BLaER1 treated with 17β-estradiol and CSF1 and Interleukin-3, amounts not matched to agents 10 nM and 100 nM (cell line): ENCODE measurements around the gene PIGW.
"Not testable (repeated sequence)": the region's sequence is repeated elsewhere in the genome, so short reads cannot be mapped to it uniquely, and the experiment has no call there.

Experiments
- H3K27ac ChIP-seq, 11 experiments: shearing (Covaris generic); formaldehyde crosslinking; 2 replicates each; pipeline ENCODE4 v1.8.1; 2022
- H3K27me3 ChIP-seq, 11 experiments: shearing (Covaris generic); formaldehyde crosslinking; 2 replicates each; pipeline ENCODE4 v1.8.1; 2022
- H3K36me3 ChIP-seq, 11 experiments: shearing (Covaris generic); formaldehyde crosslinking; 2 replicates each; pipeline ENCODE4 v1.8.1; 2022
- H3K4me1 ChIP-seq, 10 experiments: shearing (Covaris generic); formaldehyde crosslinking; 2 replicates each; pipeline ENCODE4 v1.8.1; 2022
- H3K4me2 ChIP-seq, 11 experiments: shearing (Covaris generic); formaldehyde crosslinking; 2 replicates each; pipeline ENCODE4 v1.8.1; 2022
- H3K4me3 ChIP-seq, 10 experiments: shearing (Covaris generic); formaldehyde crosslinking; 2 replicates each; pipeline ENCODE4 v1.8.1; 2022
- H3K9ac ChIP-seq, 11 experiments: shearing (Covaris generic); formaldehyde crosslinking; 2 replicates each; pipeline ENCODE4 v1.8.1; 2022
- H3K9me3 ChIP-seq, 11 experiments: shearing (Covaris generic); formaldehyde crosslinking; replicated peaks in 1 of 11; 2 replicates each; pipeline ENCODE4 v1.8.1; 2022
- H4K20me1 ChIP-seq, 11 experiments: shearing (Covaris generic); formaldehyde crosslinking; 2 replicates each; pipeline ENCODE4 v1.8.1; 2022
- Cebpa-rat ChIP-seq, 11 experiments: shearing (Covaris generic); IDR thresholded peaks; 2 replicates each; pipeline ENCODE4 v1.8.1; 2022

The PIGW gene

GRCh38 chr17:36505171-36505570, 29.6 kb upstream of the PIGW start:
- Histone ChIP-seq H3K4me3 (no peak overlapping the region), H3K9ac (no peak overlapping the region), H3K4me2 (no peak overlapping the region), H3K9me3 (no peaks in the 10 kb centered on the region), H3K36me3 (peaks cover 83 to 100% (median 99%) of the 10 kb centered on the region in 11 experiments), H3K27ac (no peak overlapping the region), H3K4me1 (no peaks in the 10 kb centered on the region), H4K20me1 (peaks cover 0 to 50% (median 0%) of the 10 kb centered on the region in 11 experiments; a peak in 7 of 22 replicates), H3K27me3 (no peaks in the 10 kb centered on the region)
- TF ChIP-seq Cebpa-rat (IDR thresholded peaks at IDR 0.05): no peak

- H3K27me3 ChIP-seq: no peaks in the 10 kb centered on the region
- TF ChIP-seq Cebpa-rat (IDR thresholded peaks at IDR 0.05): no peak
- no peak overlapping the region for H3K4me3 ChIP-seq
- H3K27ac ChIP-seq: no peak overlapping the region
- H3K4me2 ChIP-seq: no peak overlapping the region
- no peaks in the 10 kb centered on the region for H3K9me3 ChIP-seq
- H3K36me3 ChIP-seq: peaks cover 82 to 100% (median 99%) of the 10 kb centered on the region in 11 experiments
- no peaks in the 10 kb centered on the region for H3K4me1 ChIP-seq
- H4K20me1 ChIP-seq: peaks cover 0 to 50% (median 0%) of the 10 kb centered on the region in 11 experiments; a peak in 6 of 22 replicates
- no peak overlapping the region for H3K9ac ChIP-seq
Measured at GRCh38 chr17:36506249-36506826, 28.4 kb upstream of the PIGW start.

DNA sequence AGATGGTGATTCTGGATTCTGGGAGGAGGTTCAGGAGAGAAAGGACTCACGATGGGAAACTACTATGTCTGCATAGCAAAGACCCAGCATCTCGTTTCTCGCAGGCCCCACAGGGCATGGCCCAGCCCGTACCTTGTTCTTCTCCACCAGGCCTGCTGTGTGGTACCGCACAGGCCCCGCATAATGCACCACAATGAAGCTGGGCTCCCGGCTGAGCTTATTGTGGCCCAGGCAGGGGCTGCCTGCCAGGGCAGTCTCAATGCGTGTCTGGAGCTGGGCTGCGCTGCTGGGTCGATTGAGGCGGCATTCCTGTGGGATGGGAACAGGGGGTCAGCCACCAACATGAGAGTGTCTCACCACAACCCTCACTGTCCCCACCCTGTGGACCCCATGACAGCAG, 28.0 kb upstream of the PIGW start:
- Histone ChIP-seq H3K27me3 (no peaks in the 10 kb centered on the region), H3K4me1 (no peaks in the 10 kb centered on the region), H3K36me3 (peaks cover 86 to 100% (median 99%) of the 10 kb centered on the region in 11 experiments), H4K20me1 (peaks cover 0 to 48% (median 0%) of the 10 kb centered on the region in 11 experiments; a peak in 6 of 22 replicates), H3K4me3 (no peak overlapping the region), H3K9ac (no peak overlapping the region), H3K9me3 (no peaks in the 10 kb centered on the region), H3K4me2 (no peak overlapping the region), H3K27ac (no peak overlapping the region)
- TF ChIP-seq Cebpa-rat (IDR thresholded peaks at IDR 0.05): no peak

DNA sequence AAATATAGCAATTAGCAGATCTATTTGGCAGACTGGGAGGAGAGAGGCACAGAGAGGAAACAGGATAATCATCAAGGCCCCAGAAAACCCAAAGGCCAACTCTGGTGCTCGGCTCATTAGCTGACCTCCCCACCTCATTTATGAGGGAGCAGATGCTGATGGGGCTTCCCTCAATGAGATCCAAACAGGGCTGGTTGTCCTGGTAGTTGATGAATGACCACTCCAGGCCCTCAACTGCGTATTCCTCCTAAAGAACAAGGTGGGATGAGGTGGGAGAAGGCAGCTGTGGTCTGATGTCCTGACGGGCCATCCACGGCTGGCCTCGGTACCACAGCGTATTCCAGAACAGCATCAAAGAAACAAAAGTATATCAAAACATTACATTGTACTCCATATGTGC, 27.5 kb upstream of the PIGW start:
- Histone ChIP-seq H3K4me1 (no peaks in the 10 kb centered on the region), H3K27ac (no peak overlapping the region), H3K4me2 (no peak overlapping the region), H3K36me3 (peaks cover 84 to 100% (median 97%) of the 10 kb centered on the region in 11 experiments), H3K9me3 (no peaks in the 10 kb centered on the region), H3K27me3 (no peaks in the 10 kb centered on the region), H3K4me3 (no peak overlapping the region), H4K20me1 (peaks cover 0 to 44% (median 0%) of the 10 kb centered on the region in 11 experiments; a peak in 6 of 22 replicates), H3K9ac (no peak overlapping the region)
- no peak for TF ChIP-seq Cebpa-rat (IDR thresholded peaks at IDR 0.05)

DNA sequence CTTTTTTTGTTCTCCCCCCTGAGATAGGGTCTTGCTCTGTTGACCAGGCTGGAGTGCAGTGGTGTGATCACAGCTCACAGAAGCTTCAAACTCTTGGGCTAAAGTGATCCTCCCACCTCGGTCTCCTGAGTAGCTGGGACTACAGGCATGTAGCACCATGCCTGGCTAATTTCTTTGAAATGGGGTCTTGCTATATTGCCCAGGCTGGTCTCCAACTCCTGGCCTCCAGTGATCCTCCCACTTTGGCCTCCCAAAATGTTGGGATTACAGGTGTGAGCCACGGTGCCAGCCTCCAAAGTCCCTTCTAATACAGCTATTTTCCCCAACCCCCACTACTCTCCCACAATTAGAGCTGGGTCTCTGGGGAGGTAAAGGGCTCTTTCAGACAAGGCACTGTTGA, 26.3 kb upstream of the PIGW start:
- H3K27ac ChIP-seq, H3K4me3 ChIP-seq, H3K9me3 ChIP-seq, H3K27me3 ChIP-seq, H3K4me2 ChIP-seq, H3K9ac ChIP-seq, H3K4me1 ChIP-seq: not testable (repeated sequence)
- peaks cover 84 to 100% (median 97%) of the 10 kb centered on the region in 11 experiments for H3K36me3 ChIP-seq
- peaks cover 0 to 37% (median 0%) of the 10 kb centered on the region in 11 experiments; a peak in 7 of 22 replicates for H4K20me1 ChIP-seq

DNA sequence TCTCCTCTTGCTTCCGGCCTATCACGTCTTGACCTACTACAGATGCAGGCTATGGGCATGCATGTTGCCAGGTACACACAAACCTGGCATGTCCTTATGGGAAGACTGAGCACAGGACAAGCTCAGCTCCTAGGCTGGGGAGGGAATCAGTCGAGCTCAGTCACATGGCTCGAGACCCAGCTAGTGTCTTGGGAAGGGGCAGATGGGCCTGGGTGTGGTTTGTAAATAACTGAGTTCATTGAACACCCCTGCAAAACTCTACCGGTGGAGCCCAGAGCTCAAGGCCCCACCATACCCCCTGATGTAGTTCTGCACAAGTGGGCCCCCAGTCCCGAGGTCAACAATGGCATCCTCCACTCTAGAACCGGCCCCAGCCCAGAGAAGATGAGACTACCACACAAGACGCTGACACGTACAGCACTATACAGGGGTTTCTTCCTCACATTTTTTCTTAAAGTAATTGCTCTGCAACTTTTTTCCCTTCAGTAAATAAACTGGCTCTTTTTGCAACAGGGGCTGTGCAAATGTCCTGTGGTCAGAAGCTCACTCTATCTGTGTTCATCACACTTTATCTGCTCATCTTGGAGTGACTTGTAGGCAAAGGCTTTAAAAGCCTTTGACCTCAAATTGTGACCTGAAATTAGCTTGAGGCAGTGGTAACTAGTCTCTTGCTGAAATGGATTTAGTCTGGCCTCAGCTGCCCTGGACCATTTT, 25.4 kb upstream of the PIGW start:
- no peak overlapping the region for H3K4me2 ChIP-seq
- no peaks in the 10 kb centered on the region for H3K9me3 ChIP-seq
- no peaks in the 10 kb centered on the region for H3K27me3 ChIP-seq
- TF ChIP-seq Cebpa-rat (IDR thresholded peaks at IDR 0.05): no peak
- peaks cover 0 to 35% (median 0%) of the 10 kb centered on the region in 11 experiments; a peak in 7 of 22 replicates for H4K20me1 ChIP-seq
- no peak overlapping the region for H3K9ac ChIP-seq
- no peaks in the 10 kb centered on the region for H3K4me1 ChIP-seq
- H3K4me3 ChIP-seq: no peak overlapping the region
- H3K27ac ChIP-seq: no peak overlapping the region
- peaks cover 84 to 100% (median 97%) of the 10 kb centered on the region in 11 experiments for H3K36me3 ChIP-seq

DNA sequence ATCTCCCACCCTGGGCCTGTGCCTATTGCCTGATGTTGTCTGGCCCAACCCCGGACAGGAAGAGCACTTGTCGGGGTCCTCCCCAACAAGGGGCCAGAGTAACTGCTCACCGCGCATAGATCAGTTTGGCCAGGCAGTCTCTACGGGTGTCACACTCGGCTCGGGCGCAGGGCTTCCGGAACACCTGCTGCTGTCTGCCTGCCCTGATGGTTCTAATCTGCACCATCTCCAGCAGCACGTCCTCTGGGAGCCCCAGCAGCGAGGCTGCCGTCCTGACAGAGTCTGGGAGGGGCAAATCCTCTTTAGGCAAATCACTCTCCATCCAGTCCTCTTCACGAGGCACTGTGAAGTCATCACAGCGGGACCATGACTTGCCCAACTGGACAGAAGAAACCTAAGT, 24.2 kb upstream of the PIGW start:
- no peak overlapping the region for H3K27ac ChIP-seq
- no peak overlapping the region for H3K4me2 ChIP-seq
- H4K20me1 ChIP-seq: peaks cover 0 to 47% (median 0%) of the 10 kb centered on the region in 11 experiments; a peak in 6 of 22 replicates
- H3K36me3 ChIP-seq: peaks cover 86 to 100% (median 97%) of the 10 kb centered on the region in 11 experiments
- H3K9me3 ChIP-seq: no peaks in the 10 kb centered on the region
- no peak for TF ChIP-seq Cebpa-rat (IDR thresholded peaks at IDR 0.05)
- H3K9ac ChIP-seq: no peak overlapping the region
- no peaks in the 10 kb centered on the region for H3K4me1 ChIP-seq
- H3K4me3 ChIP-seq: no peak overlapping the region
- no peaks in the 10 kb centered on the region for H3K27me3 ChIP-seq

GRCh38 chr17:36511216-36511615, 23.6 kb upstream of the PIGW start:
- H3K4me3 ChIP-seq: no peak overlapping the region
- H3K9me3 ChIP-seq: no peaks in the 10 kb centered on the region
- no peak overlapping the region for H3K27ac ChIP-seq
- H3K4me1 ChIP-seq: no peaks in the 10 kb centered on the region
- H3K9ac ChIP-seq: no peak overlapping the region
- peaks cover 0 to 50% (median 0%) of the 10 kb centered on the region in 11 experiments; a peak in 6 of 22 replicates for H4K20me1 ChIP-seq
- H3K36me3 ChIP-seq: peaks cover 85 to 100% (median 97%) of the 10 kb centered on the region in 11 experiments
- H3K4me2 ChIP-seq: no peak overlapping the region
- H3K27me3 ChIP-seq: no peaks in the 10 kb centered on the region
- TF ChIP-seq Cebpa-rat (IDR thresholded peaks at IDR 0.05): no peak

DNA sequence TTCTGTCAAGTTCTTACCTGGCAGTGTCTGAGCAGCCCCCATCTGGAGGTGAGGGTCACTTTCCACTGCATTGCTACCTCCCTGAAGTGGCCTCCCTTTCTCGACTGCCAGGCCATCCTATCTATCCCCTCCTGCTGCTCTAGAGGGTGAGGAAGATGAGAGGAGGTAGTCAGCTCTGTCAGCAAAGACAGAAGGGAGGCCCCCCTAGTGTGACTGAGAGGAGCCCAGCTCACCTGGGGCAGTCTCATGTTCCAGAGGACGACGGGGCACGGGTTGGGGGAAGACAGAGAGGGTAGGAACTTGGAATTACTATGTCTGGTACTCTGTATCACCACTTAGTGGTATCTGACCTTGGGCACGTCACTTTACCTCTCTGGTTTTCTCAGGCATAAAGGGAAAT, 22.1 kb upstream of the PIGW start:
- TF ChIP-seq Cebpa-rat (IDR thresholded peaks at IDR 0.05): no peak
- no peak overlapping the region for H3K4me2 ChIP-seq
- no peak overlapping the region for H3K4me3 ChIP-seq
- H3K9ac ChIP-seq: no peak overlapping the region; a peak in 1 of 22 replicates
- no peak overlapping the region for H3K27ac ChIP-seq
- no peaks in the 10 kb centered on the region for H3K27me3 ChIP-seq
- H3K36me3 ChIP-seq: peaks cover 77 to 100% (median 96%) of the 10 kb centered on the region in 11 experiments
- H3K9me3 ChIP-seq: no peaks in the 10 kb centered on the region
- H4K20me1 ChIP-seq: peaks cover 0 to 38% (median 0%) of the 10 kb centered on the region in 11 experiments; a peak in 6 of 22 replicates
- no peaks in the 10 kb centered on the region for H3K4me1 ChIP-seq
